Mesodermal cell (in vitro differentiated cells): ENCODE results near the gene SLC16A5.

Source experiments
- H3K27ac ChIP-seq: 2 replicates; pipeline ENCODE4 v1.7.0; 2013; ENCODE audit warnings: mild to moderate bottlenecking, low read depth, low read length, moderate library complexity; ENCODE audit not compliant: severe bottlenecking
- H3K36me3 ChIP-seq: 2 replicates; pipeline ENCODE4 v1.7.1; 2013; ENCODE audit warnings: mild to moderate bottlenecking, low read length, moderate library complexity; ENCODE audit not compliant: control insufficient read depth, insufficient read depth
- H3K4me1 ChIP-seq: one replicate; pipeline ENCODE4 v1.7.1; 2013; ENCODE audit warnings: mild to moderate bottlenecking, low read length; ENCODE audit not compliant: insufficient read depth, control insufficient read depth, poor library complexity, severe bottlenecking
- H3K4me3 ChIP-seq: 2 replicates; pipeline ENCODE4 v1.7.0; 2013; ENCODE audit warnings: low read length, control low read depth, mild to moderate bottlenecking; ENCODE audit not compliant: insufficient read depth, poor library complexity, severe bottlenecking; ENCODE audit errors: extremely low read depth
- H3K9me3 ChIP-seq: 2 replicates; pipeline ENCODE4 v1.7.1; 2013; ENCODE audit warnings: mild to moderate bottlenecking, low read length, moderate library complexity; ENCODE audit not compliant: control insufficient read depth
- WGBS, 2 experiments: methylation state at CpG; one replicate each; pipeline ENCODE4 v1.1.5; 2013; ENCODE audit warnings: missing lambda C conversion rate in 2 of 2; ENCODE audit not compliant: insufficient coverage in 2 of 2; 5-methylcytosine and 5-hydroxymethylcytosine counted together

The SLC16A5 gene

DNA sequence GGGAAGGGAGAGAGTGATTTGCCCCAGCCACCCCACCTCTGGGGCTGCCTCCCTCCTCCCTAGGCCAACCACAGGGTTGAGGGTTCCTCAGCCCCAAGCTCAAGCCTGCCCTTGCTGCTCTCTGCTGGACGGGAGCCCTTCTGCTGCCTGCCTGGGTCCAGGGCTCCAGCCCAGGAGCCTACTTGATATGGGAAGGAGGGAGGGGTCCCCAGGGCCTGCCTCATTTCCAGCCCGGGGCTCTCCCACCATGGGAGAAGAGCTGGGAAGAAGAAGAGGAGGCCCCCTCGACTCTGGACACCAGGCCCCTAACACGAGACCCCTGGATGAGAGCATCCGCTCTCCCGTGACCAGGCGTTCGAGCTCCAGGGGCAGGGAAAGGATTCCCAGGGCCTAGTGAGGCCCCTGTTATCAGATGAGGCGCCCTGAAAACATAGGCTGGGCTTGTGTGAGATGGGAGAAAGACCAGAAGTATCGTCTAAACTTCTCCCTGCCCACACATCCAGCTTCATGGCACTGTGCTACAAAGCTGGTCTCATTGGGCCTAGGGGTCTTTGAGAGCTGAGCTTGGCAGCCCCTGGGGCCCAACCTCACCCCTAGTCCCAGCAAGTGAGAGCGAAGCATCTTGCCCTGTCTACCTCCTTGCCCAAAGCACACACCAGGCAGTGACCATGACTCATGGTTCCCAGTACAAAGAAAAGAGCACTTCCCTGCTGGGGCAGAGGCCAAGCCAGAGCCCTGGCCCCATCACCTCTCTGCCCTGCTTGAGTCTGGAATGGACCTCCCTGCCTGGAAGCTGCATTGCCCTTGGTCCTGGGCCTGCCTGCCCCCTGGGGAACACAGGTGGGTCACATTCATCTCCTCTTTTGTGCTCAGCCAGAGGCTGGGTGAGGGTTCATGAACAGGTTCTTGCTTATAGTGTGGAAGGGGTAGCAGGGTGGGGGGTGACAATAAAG is 987 bp downstream of the SLC16A5 start:
- no peaks in the 10 kb centered on the region for H3K9me3 ChIP-seq
- peak overlapping the region; percentile 87 for H3K27ac ChIP-seq
- WGBS, 2 experiments, result 73% methylated on average over 8 to 9 of the region's 11 CpGs
- no peaks in the 10 kb centered on the region for H3K36me3 ChIP-seq
- H3K4me3 ChIP-seq, result peak overlapping the region; percentile 62
- peaks cover 24% of the 10 kb centered on the region for H3K4me1 ChIP-seq

GRCh38 chr17:75090871-75091854 is 3.4 kb downstream of the SLC16A5 start:
- WGBS, 2 experiments, result 71 to 83% methylated on average over 9 to 17 of the region's 19 CpGs
- Histone ChIP-seq H3K9me3 (no peaks in the 10 kb centered on the region), H3K36me3 (no peaks in the 10 kb centered on the region), H3K4me3 (no peak overlapping the region), H3K27ac (no peak overlapping the region), H3K4me1 (peaks cover 24% of the 10 kb centered on the region)

DNA sequence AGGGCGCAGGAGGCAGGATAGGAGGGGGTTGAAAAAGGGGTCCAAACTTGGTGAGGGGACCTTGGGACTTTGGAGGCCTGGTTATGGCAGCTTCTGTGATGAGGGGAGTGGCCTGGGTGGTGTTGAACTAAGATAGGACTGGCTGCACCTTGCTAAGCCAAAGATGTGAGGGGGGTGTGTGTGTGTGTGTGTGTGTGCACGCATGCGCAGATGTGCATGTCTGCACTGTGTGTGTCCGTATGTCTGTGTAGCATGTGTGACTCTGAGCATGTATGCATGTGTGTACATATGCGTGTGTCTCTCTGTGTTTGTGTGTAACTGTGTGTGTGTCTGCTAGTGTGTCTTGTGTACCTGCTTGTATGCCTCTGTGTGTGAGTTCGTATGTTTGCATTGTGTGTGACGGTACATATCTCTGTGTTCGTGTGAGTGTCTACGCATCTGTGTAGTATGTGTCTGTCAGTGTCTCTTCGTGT is 4.1 kb downstream of the SLC16A5 start:
- Histone ChIP-seq H3K27ac (no peak overlapping the region), H3K4me1 (peaks cover 24% of the 10 kb centered on the region), H3K9me3 (no peaks in the 10 kb centered on the region), H3K4me3 (no peak overlapping the region), H3K36me3 (no peaks in the 10 kb centered on the region)
- 84 to 87% methylated on average over 8 of the region's 10 CpGs for WGBS, 2 experiments

DNA sequence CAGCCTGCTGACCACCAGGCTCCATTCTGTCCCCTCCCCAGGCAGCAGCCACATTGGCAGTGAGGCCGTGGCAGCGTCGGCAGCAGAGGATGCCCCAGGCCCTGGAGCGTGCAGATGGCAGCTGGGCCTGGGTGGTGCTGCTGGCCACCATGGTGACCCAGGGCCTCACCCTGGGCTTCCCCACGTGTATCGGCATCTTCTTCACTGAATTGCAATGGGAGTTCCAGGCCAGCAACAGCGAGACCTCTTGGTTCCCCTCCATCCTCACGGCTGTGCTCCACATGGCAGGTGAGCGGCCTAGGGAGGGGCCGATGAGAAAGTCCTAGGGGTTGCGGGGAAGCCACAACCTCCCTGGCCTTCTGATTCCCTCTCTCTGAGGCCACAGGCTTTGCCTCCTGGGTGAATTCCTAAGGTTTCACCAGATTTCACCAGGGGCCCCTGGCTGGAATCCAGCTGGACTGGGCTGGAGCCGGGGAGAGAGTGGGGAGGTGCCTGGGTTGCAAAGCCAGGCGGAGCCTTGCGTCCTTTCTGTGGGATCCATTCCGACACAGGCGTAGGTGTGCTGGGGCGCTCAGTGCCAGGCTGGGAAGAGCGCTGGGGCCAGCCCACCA is 5.9 kb downstream of the SLC16A5 start:
- 94 to 96% methylated on average over 17 to 18 of the region's 18 CpGs for WGBS, 2 experiments
- Histone ChIP-seq H3K4me3 (no peak overlapping the region), H3K4me1 (peaks cover 20% of the 10 kb centered on the region), H3K9me3 (no peaks in the 10 kb centered on the region), H3K36me3 (peaks cover 10% of the 10 kb centered on the region), H3K27ac (no peak overlapping the region)

DNA sequence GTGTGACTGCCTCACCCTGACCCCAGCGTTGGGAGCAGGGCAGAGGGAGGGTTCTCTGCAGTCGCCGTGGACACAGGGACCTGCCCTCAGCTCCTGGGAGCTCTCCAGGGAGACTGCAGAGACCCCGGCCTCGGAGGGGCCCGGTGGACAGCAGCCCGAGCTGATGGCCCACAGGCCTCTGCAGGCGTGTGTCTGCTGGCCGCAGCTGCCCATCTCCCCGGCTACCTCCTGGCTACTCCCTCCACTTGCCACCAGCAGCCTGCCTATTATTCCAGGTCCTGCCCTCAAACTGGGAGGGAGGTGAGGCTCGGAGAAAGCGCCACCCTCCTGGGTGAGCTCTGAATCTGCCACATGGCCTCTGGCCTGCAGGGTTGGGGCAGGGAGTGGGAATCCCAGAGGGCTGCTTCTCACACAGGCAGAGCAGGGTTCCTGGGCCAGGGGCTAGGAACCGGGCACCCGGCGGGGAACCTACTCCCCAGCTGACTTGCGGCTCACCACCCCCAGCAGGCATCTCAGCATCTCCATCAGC is 7.2 kb downstream of the SLC16A5 start:
- H3K27ac ChIP-seq, result peak overlapping the region; percentile 36
- H3K4me1 ChIP-seq, result peaks cover 15% of the 10 kb centered on the region
- H3K4me3 ChIP-seq, result no peak overlapping the region
- WGBS, 2 experiments, result 76 to 86% methylated on average over 14 to 16 of the region's 16 CpGs
- peaks cover 20% of the 10 kb centered on the region for H3K36me3 ChIP-seq
- no peaks in the 10 kb centered on the region for H3K9me3 ChIP-seq

- Histone ChIP-seq H3K9me3 (no peaks in the 10 kb centered on the region), H3K4me3 (no peak overlapping the region), H3K27ac (peak overlapping the region; percentile 59), H3K36me3 (peaks cover 29% of the 10 kb centered on the region), H3K4me1 (peaks cover 12% of the 10 kb centered on the region)
- 74 to 75% methylated on average over 11 of the region's 14 CpGs for WGBS, 2 experiments
These were observed 8.4 kb downstream of the SLC16A5 start for GRCh38 chr17:75096082-75096625.

DNA sequence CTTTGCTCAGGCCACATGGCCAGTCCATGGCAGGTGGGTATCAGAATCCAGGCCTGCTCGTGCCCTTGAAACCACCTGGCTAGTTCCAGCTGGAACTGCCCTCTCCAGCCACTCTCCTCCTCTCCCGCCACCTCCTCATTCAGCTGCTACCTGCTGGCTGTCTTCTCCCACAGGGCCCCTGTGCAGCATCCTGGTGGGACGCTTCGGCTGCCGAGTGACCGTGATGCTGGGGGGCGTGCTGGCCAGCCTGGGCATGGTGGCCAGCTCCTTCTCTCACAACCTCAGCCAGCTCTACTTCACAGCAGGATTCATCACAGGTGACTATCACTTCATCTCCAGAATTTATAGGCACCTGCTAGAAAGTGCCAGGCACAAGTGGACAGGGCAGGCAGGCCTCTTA is 10.1 kb downstream of the SLC16A5 start:
- WGBS, 2 experiments, result 88 to 100% methylated on average over 7 of the region's 7 CpGs
- Histone ChIP-seq H3K27ac (no peak overlapping the region), H3K4me1 (peaks cover 3% of the 10 kb centered on the region), H3K4me3 (no peak overlapping the region), H3K36me3 (peaks cover 29% of the 10 kb centered on the region), H3K9me3 (no peaks in the 10 kb centered on the region)

DNA sequence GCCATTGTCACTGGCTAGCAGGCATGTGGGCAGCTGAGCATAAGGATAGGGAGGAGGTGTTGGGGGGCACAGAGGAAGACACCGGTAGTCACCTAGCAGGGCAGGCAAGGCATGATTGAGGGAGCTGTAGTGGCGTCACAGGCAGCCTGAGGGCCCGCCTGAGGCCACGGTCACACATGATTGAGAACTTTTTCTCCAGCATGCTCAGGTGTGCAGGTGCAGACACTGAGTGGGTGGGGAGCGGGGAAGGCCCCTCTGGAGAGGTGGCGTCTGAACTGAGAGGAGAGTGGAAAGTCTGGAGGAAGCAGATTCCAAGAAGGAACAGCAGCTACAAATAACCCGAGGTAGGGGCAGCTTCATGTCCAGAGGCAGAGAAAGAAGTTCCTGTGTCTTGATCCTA is 11.1 kb downstream of the SLC16A5 start:
- Histone ChIP-seq H3K4me3 (no peak overlapping the region), H3K4me1 (peaks cover 3% of the 10 kb centered on the region), H3K27ac (no peak overlapping the region), H3K9me3 (no peaks in the 10 kb centered on the region), H3K36me3 (peaks cover 29% of the 10 kb centered on the region)
- WGBS, 2 experiments, result 81 to 88% methylated on average over 6 to 7 of the region's 7 CpGs

- Histone ChIP-seq H3K27ac (no peak overlapping the region), H3K9me3 (no peaks in the 10 kb centered on the region), H3K4me3 (no peak overlapping the region), H3K36me3 (peaks cover 29% of the 10 kb centered on the region), H3K4me1 (peaks cover 3% of the 10 kb centered on the region)
- 97 to 99% methylated on average over 30 to 31 of the region's 31 CpGs for WGBS, 2 experiments
These were observed 12.3 kb downstream of the SLC16A5 start for GRCh38 chr17:75099881-75100595.
